HCT116 (cell line): ENCODE measurements around the gene OR2H1. TPM values are rescaled to one million over a fixed set of nuclear protein-coding genes. Genes with fewer than 3 reads are reported as not detected.

ENCODE experiments used
- ATAC-seq: fragments of 200-7000 bp; cut with Tn5 transposase; 2 replicates; pipeline ENCODE4 v1.9.1; 2020; ENCODE audit warnings: mild to moderate bottlenecking, moderate library complexity
- BruUV-seq: library from RNA; stranded (reverse); fragments of 400-500 nt; replicated peaks from 2 replicates; lab custom pipeline; 2021; lab: Mats Ljungman, UMichigan
- CTCF ChIA-PET: fragments of 300-600 bp; sonication (Branson Sonifier 250); formaldehyde crosslinking; loops from one replicate; lab custom pipeline; 2021; ENCODE audit warnings: antibody characterized with exemption; lab: Charles Lee
- POLR2A ChIA-PET: fragments of 300-600, 350-600 bp; sonication (Branson Sonifier 250); formaldehyde crosslinking; loops from one replicate; lab custom pipeline; 2021; ENCODE audit warnings: antibody characterized with exemption; lab: Charles Lee
- RAD21 ChIA-PET, 2 experiments: fragments of 300-600 bp; sonication (Branson Sonifier 250); formaldehyde crosslinking; loops; one replicate each; lab custom pipeline; 2023; ENCODE audit warnings: low total read pairs in 2 of 2; ENCODE audit not compliant: uncharacterized antibody in 2 of 2, unreplicated experiment in 2 of 2, low non-redundant PET in 1 of 2; lab: Charles Lee
- DNase-seq: peaks from one replicate; pipeline ENCODE4 v3.0.0-alpha.2; 2010; ENCODE audit warnings: low read depth, low spot score
- H2AFZ ChIP-seq: fragments of 200-600 bp; shearing (Covaris generic), sonication (generic); 2 replicates; pipeline ENCODE4 v1.6.1; 2017; ENCODE audit warnings: low read depth, mixed run types, mixed read lengths, antibody characterized with exemption, low read length; ENCODE audit not compliant: poor library complexity, severe bottlenecking
- H3K27ac ChIP-seq: 2 replicates; pipeline ENCODE4 v1.5.1; 2012; ENCODE audit warnings: low read depth, low read length
- H3K27me3 ChIP-seq: fragments of 200-600 bp; sonication (generic); 2 replicates; pipeline ENCODE4 v1.6.1; 2016; ENCODE audit warnings: mixed run types, low read length, mixed read lengths; ENCODE audit not compliant: insufficient read depth
- H3K36me3 ChIP-seq, 2 experiments: fragments of 200-500 bp in 1 of 2; fragments of 200-600 bp in 1 of 2; sonication (Bioruptor generic) in 1 of 2; sonication (generic) in 1 of 2; 2 replicates each; pipeline versions ENCODE4 v1.5.1 to v1.6.1; 2014 to 2016; ENCODE audit warnings: low read length in 2 of 2, inconsistent platforms in 1 of 2, mixed read lengths in 1 of 2, mixed run types in 1 of 2; ENCODE audit not compliant: insufficient read depth in 2 of 2, control insufficient read depth in 1 of 2
- H3K4me1 ChIP-seq, 2 experiments: fragments of 200-600 bp in 1 of 2; sonication (generic) in 1 of 2; 2 replicates each; pipeline versions ENCODE4 v1.5.1 to v1.6.1; 2012 to 2017; ENCODE audit warnings: low read length in 2 of 2, inconsistent platforms in 1 of 2, mild to moderate bottlenecking in 1 of 2, mixed read lengths in 1 of 2, mixed run types in 1 of 2, moderate library complexity in 1 of 2; ENCODE audit not compliant: insufficient read depth in 2 of 2, control insufficient read depth in 1 of 2
- H3K4me2 ChIP-seq: fragments of 200-600 bp; sonication (generic); 2 replicates; pipeline ENCODE4 v1.6.1; 2017; ENCODE audit warnings: mixed run types, low read length, mixed read lengths
- H3K4me3 ChIP-seq, 2 experiments: fragments of 200-600 bp in 1 of 2; sonication (generic) in 1 of 2; replicated peaks in 1 of 2; 2 replicates each; pipeline ENCODE4 v1.5.1; 2011 to 2016; ENCODE audit warnings: low read length in 2 of 2, control low read depth in 1 of 2, low read depth in 1 of 2, mild to moderate bottlenecking in 1 of 2, mixed read lengths in 1 of 2, mixed run types in 1 of 2
- H3K79me2 ChIP-seq: fragments of 200-600 bp; sonication (generic); 2 replicates; pipeline ENCODE4 v1.6.1; 2017; ENCODE audit warnings: mild to moderate bottlenecking, mixed run types, low read length, moderate library complexity, mixed read lengths; ENCODE audit not compliant: insufficient read depth
- H3K9ac ChIP-seq: fragments of 200-600 bp; sonication (generic); 2 replicates; pipeline ENCODE4 v1.6.1; 2016; ENCODE audit warnings: low read length, mixed read lengths
- H3K9me2 ChIP-seq: fragments of 200-600 bp; sonication (generic), shearing (Covaris generic); 2 replicates; pipeline ENCODE4 v1.6.1; 2017; ENCODE audit warnings: mixed run types, mild to moderate bottlenecking, moderate library complexity; ENCODE audit not compliant: insufficient read depth
- H3K9me3 ChIP-seq, 2 experiments: fragments of 200-500 bp in 1 of 2; fragments of 200-600 bp in 1 of 2; sonication (Bioruptor generic) in 1 of 2; sonication (generic) in 1 of 2; 2 replicates each; pipeline ENCODE4 v1.6.1; 2014 to 2017; ENCODE audit warnings: low read length in 2 of 2, mixed read lengths in 2 of 2, inconsistent platforms in 1 of 2, low read depth in 1 of 2, mild to moderate bottlenecking in 1 of 2, mixed run types in 1 of 2, moderate library complexity in 1 of 2; ENCODE audit not compliant: control insufficient read depth in 1 of 2, insufficient read depth in 1 of 2
- H4K20me1 ChIP-seq: fragments of 200-600 bp; sonication (generic), shearing (Covaris generic); 2 replicates; pipeline ENCODE4 v1.6.1; 2017; ENCODE audit warnings: mixed run types, mild to moderate bottlenecking, moderate library complexity; ENCODE audit not compliant: insufficient read depth
- CBX3 ChIP-seq: IDR thresholded peaks from 2 replicates; pipeline ENCODE4 v1.6.1; 2012; ENCODE audit warnings: low read depth
- CTCF ChIP-seq, 3 experiments: fragments of 200-600 bp in 1 of 3; sonication (generic) in 1 of 3; IDR thresholded peaks in 2 of 3; conservative IDR thresholded peaks in 1 of 3; 2 replicates each; pipeline ENCODE4 v1.5.1; 2012 to 2017; ENCODE audit warnings: low read depth in 2 of 3, low read length in 2 of 3, antibody characterized with exemption in 1 of 3, borderline replicate concordance in 1 of 3, control low read depth in 1 of 3, mild to moderate bottlenecking in 1 of 3, mixed read lengths in 1 of 3, mixed run types in 1 of 3, moderate library complexity in 1 of 3; ENCODE audit not compliant: insufficient read depth in 1 of 3
- EGR1 ChIP-seq: IDR thresholded peaks from 2 replicates; pipeline ENCODE4 v1.6.1; 2012; ENCODE audit warnings: low read depth
- ELF1 ChIP-seq: IDR thresholded peaks from 2 replicates; pipeline ENCODE4 v1.6.1; 2012; ENCODE audit warnings: low read depth, borderline replicate concordance
- EZH2 ChIP-seq: fragments of 200-600 bp; sonication (generic); IDR thresholded peaks from 2 replicates; pipeline ENCODE4 v1.6.1; 2017; ENCODE audit warnings: antibody characterized with exemption, mixed run types
- EZH2phosphoT487 ChIP-seq: fragments of 200-600 bp; IDR thresholded peaks from 2 replicates; pipeline ENCODE4 v1.6.1; 2018; ENCODE audit warnings: antibody characterized with exemption, borderline replicate concordance
- FOSL1 ChIP-seq: IDR thresholded peaks from 2 replicates; pipeline ENCODE4 v1.6.1; 2012; ENCODE audit warnings: low read depth
- JUND ChIP-seq: IDR thresholded peaks from 2 replicates; pipeline ENCODE4 v1.6.1; 2012
- MAX ChIP-seq: IDR thresholded peaks from 2 replicates; pipeline ENCODE4 v1.6.1; 2012
- POLR2A ChIP-seq: IDR thresholded peaks from 2 replicates; pipeline ENCODE4 v1.7.0; 2011; ENCODE audit warnings: borderline replicate concordance; ENCODE audit not compliant: insufficient read depth, insufficient read length; ENCODE audit errors: extremely low read depth
- RAD21 ChIP-seq: IDR thresholded peaks from 2 replicates; pipeline ENCODE4 v1.6.1; 2012; ENCODE audit warnings: low read depth, mild to moderate bottlenecking
- REST ChIP-seq: IDR thresholded peaks from 2 replicates; pipeline ENCODE4 v1.6.1; 2012; ENCODE audit warnings: low read depth
- SP1 ChIP-seq: IDR thresholded peaks from 2 replicates; pipeline ENCODE4 v1.6.1; 2012; ENCODE audit warnings: low read depth
- SRF ChIP-seq: IDR thresholded peaks from 2 replicates; pipeline ENCODE4 v1.6.1; 2012; ENCODE audit warnings: low read depth
- TCF7L2 ChIP-seq: IDR thresholded peaks from 2 replicates; pipeline ENCODE4 v1.7.0; 2011; ENCODE audit warnings: borderline replicate concordance, inconsistent platforms; ENCODE audit not compliant: insufficient read depth, insufficient read length; ENCODE audit errors: extremely low read depth
- ZBTB33 ChIP-seq: IDR thresholded peaks from 2 replicates; pipeline ENCODE4 v1.6.1; 2011; ENCODE audit warnings: mild to moderate bottlenecking, low read length, moderate library complexity; ENCODE audit not compliant: insufficient replicate concordance; ENCODE audit errors: extremely low read depth
- ZNF274 ChIP-seq: fragments of 200-500 bp; sonication (Bioruptor generic); IDR thresholded peaks from 2 replicates; pipeline ENCODE4 v1.6.1; 2014; ENCODE audit warnings: mild to moderate bottlenecking, low read depth, low read length, inconsistent platforms
- intact Hi-C: fragments of 100-400 bp; cut with micrococcal nuclease; formaldehyde crosslinking; loops from 2 replicates; pipeline ENCODE4 v1.10.0; 2022
- total RNA-seq: library from RNA; stranded (reverse); gene quantifications from one replicate; pipeline ENCODE4 v1.2.1, GENCODE V29; 2021; ENCODE audit not compliant: unreplicated experiment

Gene OR2H1
- total RNA-seq, 1 experiment from 2014 or later, result not detected

GRCh38 chr6:29487131-29487530, 30.2 kb downstream of the OR2H1 start:
- POLR2A ChIA-PET, result no interaction called here
- no peaks in the 10 kb centered on the region for H3K27me3 ChIP-seq

More at GRCh38 chr6:29487131-29487530, 30.2 kb downstream of the OR2H1 start:
- no TSS peak for BruUV-seq
- intact Hi-C loops, result no loop called here
- Histone ChIP-seq H2AFZ (no peak overlapping the region), H3K4me3 (no peak overlapping the region), H3K79me2 (no peaks in the 10 kb centered on the region), H3K4me2 (no peak overlapping the region), H3K9me2 (no peaks in the 10 kb centered on the region; the same call in 1 of the 2 replicates), H4K20me1 (no peaks in the 10 kb centered on the region), H3K27ac (no peak overlapping the region), H3K4me1 (no peaks in the 10 kb centered on the region), H3K36me3 (no peaks in the 10 kb centered on the region), H3K9me3 (no peaks in the 10 kb centered on the region), H3K9ac (no peak overlapping the region)
- ATAC-seq (no peak), DNase-seq (no peak)
- RAD21 ChIA-PET, result no interaction called here
- CTCF ChIA-PET, result no interaction called here
- no peak for TF ChIP-seq ZBTB33
- no peak for TF ChIP-seq MAX
- no peak for TF ChIP-seq RAD21
- no peak for TF ChIP-seq SP1
- TF ChIP-seq JUND, result no peak
- TF ChIP-seq ZNF274, result no peak
- no peak for TF ChIP-seq CBX3
- no peak for TF ChIP-seq ELF1
- TF ChIP-seq REST, result no peak
- TF ChIP-seq CTCF (IDR thresholded peaks at IDR 0.05 in 2 of 3, conservative IDR thresholded peaks at IDR 0.05 in 1 of 3; ENCODE audit: borderline replicate concordance in 1 of 3, insufficient read depth in 1 of 3, low read depth in 2 of 3, low read length in 2 of 3), result no peak
- TF ChIP-seq POLR2A, result no peak
- TF ChIP-seq TCF7L2, result no peak
- TF ChIP-seq EZH2, result no peak
- no peak for TF ChIP-seq EGR1
- TF ChIP-seq EZH2phosphoT487, result no peak
- TF ChIP-seq SRF, result no peak
- no peak for TF ChIP-seq FOSL1
